Mucosa of gallbladder (tissue), 1 donor: ENCODE results near the gene GALNTL6. TPM values are rescaled to one million over a fixed set of nuclear protein-coding genes. Genes with fewer than 3 reads are reported as not detected.

Source experiments
- DNase-seq: peaks from one replicate; pipeline ENCODE4 v3.0.0-alpha.2; 2020; ENCODE audit warnings: low spot score
- total RNA-seq: library from RNA; stranded (reverse); gene quantifications from one replicate; pipeline ENCODE4 v1.2.1, GENCODE V29; 2021
- donor health status: DM: no; HTN: no; CAD: no.

The GALNTL6 gene
- total RNA-seq, 1 donor from 2014 or later, result 0.75 TPM

- no peak for DNase-seq
Measured at GRCh38 chr4:172109466-172109865, 296.3 kb downstream of the GALNTL6 start.

DNA sequence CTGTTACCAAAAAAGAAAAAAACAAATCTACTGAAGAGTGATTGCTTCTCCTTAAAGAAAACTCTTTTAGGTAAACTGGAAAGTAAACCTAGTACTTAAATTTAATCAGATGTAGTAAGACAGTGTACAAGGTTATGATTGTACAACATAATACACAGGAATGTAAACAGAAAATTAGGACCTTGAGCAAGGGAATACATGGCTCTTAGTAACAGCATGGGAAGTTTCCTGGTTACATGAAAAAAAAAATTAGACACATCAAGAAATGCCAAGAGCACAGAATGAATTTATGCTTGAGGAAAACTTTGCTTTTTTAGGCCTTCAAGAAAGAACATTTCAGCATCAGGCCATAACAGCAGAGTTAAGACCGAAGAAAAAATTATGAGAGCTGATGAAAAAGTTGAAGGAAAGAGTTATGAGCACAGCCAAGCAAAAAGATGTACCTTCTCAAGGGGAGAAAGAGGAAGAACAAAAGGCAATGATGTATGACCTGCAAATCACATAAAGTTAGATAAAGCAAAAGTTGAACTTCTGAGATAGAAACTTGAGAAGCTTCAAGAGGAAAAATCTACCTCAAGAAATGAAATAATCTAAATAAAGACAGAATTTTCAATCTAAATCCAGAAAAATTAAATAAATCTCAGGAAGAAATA is 311.6 kb downstream of the GALNTL6 start:
- no peak for DNase-seq

GRCh38 chr4:172125443-172125842 is 312.2 kb downstream of the GALNTL6 start:
- no peak for DNase-seq

DNA sequence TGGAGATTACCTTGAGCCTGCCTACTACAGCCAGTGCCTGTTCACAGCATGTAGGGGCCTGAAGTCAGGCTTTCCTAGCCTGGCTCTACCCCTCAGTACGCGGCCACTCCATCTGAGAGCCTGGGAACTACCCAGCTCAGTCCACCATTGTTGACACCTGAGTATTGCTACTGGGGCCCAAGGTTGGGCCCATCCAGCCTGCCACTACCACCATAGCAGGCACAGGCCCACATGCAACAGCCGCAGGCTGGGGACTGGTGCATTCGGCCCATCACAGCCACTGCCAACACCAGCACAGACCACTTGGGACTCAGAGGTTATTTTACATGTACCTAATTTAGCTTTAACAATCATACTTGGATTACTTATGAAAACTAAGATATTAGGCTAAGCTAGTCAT is 314.0 kb downstream of the GALNTL6 start:
- no peak for DNase-seq

- no peak for DNase-seq
Measured at GRCh38 chr4:172129593-172129992, 316.4 kb downstream of the GALNTL6 start.

- no peak for DNase-seq
Measured at GRCh38 chr4:172134521-172134920, 321.3 kb downstream of the GALNTL6 start.

DNA sequence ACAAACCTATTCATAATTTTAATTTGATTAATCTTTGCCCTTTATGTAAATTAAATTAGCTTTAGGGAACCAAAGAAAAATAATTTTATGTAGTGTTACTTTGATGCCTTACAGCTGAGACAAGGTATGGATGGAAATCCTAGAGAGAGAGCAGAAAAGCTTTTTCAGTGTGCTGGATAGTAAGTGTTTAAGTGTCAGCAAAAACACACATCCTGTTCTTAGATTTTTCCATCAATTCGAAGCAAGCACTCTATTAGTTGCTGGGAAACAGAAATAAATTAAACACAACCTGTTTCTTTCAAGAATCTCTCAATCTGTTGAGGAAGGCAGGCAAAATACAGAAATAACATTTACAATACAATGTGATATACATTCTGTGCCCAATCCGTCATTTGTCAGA is 327.8 kb downstream of the GALNTL6 start:
- no peak for DNase-seq

DNA sequence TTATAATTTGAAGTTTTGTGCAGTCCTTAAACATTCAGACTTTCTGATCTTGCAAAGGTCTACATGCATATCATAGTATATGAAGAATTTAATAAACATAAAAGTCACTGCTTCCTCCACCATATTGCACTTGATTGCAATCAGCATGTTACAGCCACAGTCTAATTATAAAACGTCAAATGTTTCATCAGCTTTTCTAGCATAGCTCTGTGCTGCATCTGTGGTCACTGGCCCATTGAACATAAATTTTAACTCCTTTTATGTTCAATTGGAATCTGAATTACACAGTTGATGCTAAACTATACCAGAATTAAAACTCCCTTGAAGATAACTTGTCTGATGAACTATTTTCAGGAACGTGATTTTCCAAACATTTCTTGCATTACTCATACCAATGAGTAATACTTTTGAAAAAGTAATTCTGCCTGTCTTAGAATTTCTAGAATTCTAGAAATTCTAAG is 329.1 kb downstream of the GALNTL6 start:
- no peak for DNase-seq

GRCh38 chr4:172143605-172144314 is 330.6 kb downstream of the GALNTL6 start:
- DNase-seq, result no peak

DNA sequence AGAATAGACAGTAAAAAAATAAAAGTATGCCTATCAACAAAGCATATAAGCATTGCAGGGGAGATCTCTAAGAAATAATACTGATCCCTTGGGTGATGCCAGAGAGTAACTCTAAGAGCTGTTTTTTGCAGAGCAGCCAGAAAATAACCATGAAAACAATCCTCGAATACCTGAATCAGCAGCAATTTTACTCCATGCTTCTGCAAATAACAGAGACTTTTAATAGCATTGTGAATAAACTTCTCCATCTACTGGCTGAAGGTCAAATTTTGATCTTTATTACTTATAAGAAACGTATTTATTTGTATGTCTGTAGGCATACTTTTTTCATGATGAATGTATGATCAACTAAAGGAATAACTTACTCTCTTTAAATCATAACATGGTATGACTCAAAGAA is 334.5 kb downstream of the GALNTL6 start:
- no peak for DNase-seq

DNA sequence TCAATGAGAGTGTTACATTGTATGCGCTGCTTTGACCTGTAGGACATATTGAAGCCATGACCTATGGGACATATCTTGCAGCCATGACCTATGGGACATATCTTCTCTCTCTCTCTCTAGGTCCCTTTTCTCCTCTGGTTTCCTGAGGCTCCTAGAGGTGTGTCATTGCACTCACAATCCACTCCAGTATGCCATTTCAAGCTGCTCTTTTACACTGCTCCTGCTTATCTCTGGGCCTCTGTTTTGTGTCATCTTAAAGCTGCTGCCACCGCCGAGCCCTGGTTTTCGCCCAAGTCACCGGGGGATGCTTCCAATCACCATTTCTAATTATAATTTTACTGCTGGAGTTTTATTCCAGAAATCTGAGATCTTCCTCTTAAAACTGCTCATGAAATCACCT is 336.1 kb downstream of the GALNTL6 start:
- DNase-seq, result no peak

DNA sequence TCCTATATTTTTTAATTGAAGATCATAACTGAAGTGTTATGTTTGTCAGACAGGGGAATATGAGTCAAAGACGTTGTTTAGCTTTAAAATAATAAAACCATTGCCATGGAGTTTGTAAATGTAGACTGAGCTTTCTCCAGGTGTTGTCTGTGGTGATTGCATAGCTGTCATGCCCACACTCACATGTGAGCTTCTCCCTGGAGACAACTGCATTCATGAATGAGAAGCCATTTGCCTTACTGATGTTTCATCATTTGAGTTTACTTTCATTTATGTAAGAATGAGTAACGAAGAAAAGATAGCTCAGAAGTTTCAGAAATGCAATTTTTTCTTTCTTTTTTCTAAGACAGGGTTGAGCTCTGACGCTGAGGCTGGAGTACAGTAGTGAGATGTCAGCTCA is 339.1 kb downstream of the GALNTL6 start:
- no peak for DNase-seq

DNA sequence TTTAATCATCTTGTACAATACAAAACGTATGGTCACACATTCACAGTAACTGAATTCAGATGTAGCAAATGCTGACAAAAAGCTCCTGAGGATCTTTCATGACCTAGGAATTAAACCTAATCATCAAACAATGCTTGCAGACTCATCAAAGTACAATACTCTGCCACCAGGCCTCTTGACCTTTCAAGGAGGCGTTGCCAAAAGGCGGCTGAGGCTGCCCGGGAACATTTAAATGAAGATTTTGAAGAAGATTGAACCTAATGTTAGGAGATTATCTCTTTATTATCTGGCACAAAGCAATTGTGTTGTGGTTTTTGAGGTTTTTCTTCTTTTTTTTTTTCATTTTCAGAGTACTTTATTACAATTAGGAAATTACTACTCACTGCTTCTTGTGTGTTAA is 340.5 kb downstream of the GALNTL6 start:
- DNase-seq, result no peak

- no peak for DNase-seq
Measured at GRCh38 chr4:172155838-172156345, 342.7 kb downstream of the GALNTL6 start.

GRCh38 chr4:172157946-172158345 is 344.7 kb downstream of the GALNTL6 start:
- DNase-seq, result no peak

DNA sequence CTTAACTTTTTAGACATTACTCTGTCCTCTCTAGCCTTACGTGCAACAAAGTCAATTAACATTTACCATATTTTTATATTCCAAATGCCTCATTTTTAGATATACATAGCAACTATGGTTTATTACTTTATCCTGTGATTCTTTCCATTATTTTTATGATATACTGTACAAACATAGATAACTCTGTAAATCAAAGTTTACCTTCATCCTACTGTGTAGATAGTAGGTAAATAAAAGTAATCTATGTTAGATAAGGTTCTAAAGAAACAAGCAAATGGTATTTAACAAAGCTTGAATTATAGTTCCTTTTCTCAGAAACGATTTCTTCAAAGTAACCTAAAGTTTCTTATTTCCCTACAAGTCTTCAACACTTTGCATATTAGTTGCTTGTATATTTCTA is 350.0 kb downstream of the GALNTL6 start:
- DNase-seq, result no peak

DNA sequence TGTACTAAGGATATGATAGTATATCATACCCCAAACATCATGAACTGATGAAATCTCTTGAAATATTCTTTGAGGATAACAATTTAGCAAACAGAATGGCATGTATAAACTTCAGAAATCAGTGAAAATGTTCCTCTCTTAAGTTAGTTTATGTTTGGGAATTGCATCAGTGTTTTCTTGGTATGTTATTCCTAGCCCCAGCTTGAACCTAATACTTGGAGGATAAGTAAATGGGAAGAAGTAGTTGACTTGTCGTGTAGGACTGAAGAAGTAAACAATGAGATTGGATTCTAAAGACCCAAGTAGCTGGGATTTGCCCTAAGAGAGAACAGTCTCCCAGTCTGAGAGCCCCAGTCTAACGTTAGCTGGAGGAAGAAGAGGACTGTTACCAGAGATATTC is 355.7 kb downstream of the GALNTL6 start:
- DNase-seq, result no peak

GRCh38 chr4:172169871-172170270 is 356.7 kb downstream of the GALNTL6 start:
- no peak for DNase-seq

GRCh38 chr4:172173206-172173605 is 360.0 kb downstream of the GALNTL6 start:
- no peak for DNase-seq

GRCh38 chr4:172177382-172177781 is 364.2 kb downstream of the GALNTL6 start:
- no peak for DNase-seq

GRCh38 chr4:172188248-172188988 is 375.2 kb downstream of the GALNTL6 start:
- DNase-seq, result no peak

GRCh38 chr4:172202480-172203076 is 389.4 kb downstream of the GALNTL6 start:
- DNase-seq, result no peak
